GM19372 (cell line): ENCODE results near the gene MRPL33.

Source experiments
- ATAC-seq: cut with Tn5 transposase; IDR thresholded peaks from one replicate; pipeline ENCODE4 v1.9.1; 2021; ENCODE audit warnings: mild to moderate bottlenecking, low read depth, moderate library complexity; ENCODE audit not compliant: unreplicated experiment

The MRPL33 gene

GRCh38 chr2:27773959-27774358 lies 2.4 kb downstream of the MRPL33 start:
- no peak for ATAC-seq

GRCh38 chr2:27776097-27776496 lies 4.6 kb downstream of the MRPL33 start:
- no peak for ATAC-seq

GRCh38 chr2:27776696-27777095 lies 5.2 kb downstream of the MRPL33 start:
- ATAC-seq: no peak

- no peak for ATAC-seq
Measured at GRCh38 chr2:27779417-27780055, 8.0 kb downstream of the MRPL33 start.

GRCh38 chr2:27781496-27781895 lies 10.0 kb downstream of the MRPL33 start:
- no peak for ATAC-seq

- ATAC-seq: no peak
Measured at GRCh38 chr2:27782701-27783100, 11.2 kb downstream of the MRPL33 start.

- no peak for ATAC-seq
Measured at GRCh38 chr2:27790796-27791195, 19.3 kb downstream of the MRPL33 start.

GRCh38 chr2:27792759-27793158 lies 21.2 kb downstream of the MRPL33 start:
- no peak for ATAC-seq

- no peak for ATAC-seq
Measured at GRCh38 chr2:27795093-27795834, 23.7 kb downstream of the MRPL33 start.

- no peak for ATAC-seq
Measured at GRCh38 chr2:27795868-27796277, 24.4 kb downstream of the MRPL33 start.

GRCh38 chr2:27796791-27797765 lies 25.6 kb downstream of the MRPL33 start:
- no peak for ATAC-seq

GRCh38 chr2:27797841-27798240 lies 26.3 kb downstream of the MRPL33 start:
- no peak for ATAC-seq

GRCh38 chr2:27798486-27798885 lies 27.0 kb downstream of the MRPL33 start:
- ATAC-seq: no peak

GRCh38 chr2:27798948-27799645 lies 27.6 kb downstream of the MRPL33 start:
- ATAC-seq: no peak

GRCh38 chr2:27799646-27800010 lies 28.1 kb downstream of the MRPL33 start:
- no peak for ATAC-seq

- ATAC-seq: no peak
Measured at GRCh38 chr2:27800856-27801255, 29.3 kb downstream of the MRPL33 start.

GRCh38 chr2:27802547-27802946 lies 31.0 kb downstream of the MRPL33 start:
- no peak for ATAC-seq

- ATAC-seq: no peak
Measured at GRCh38 chr2:27803046-27803445, 31.5 kb downstream of the MRPL33 start.

GRCh38 chr2:27804146-27804545 lies 32.6 kb downstream of the MRPL33 start:
- ATAC-seq: no peak

GRCh38 chr2:27805180-27805579 lies 33.7 kb downstream of the MRPL33 start:
- ATAC-seq: no peak
